ENCODE results near the gene SFXN5.

SFXN5 gene

GRCh38 chr2:72929010-72929409 lies 142.5 kb downstream of the SFXN5 start:
- TF ChIP-seq, protein P1, sequence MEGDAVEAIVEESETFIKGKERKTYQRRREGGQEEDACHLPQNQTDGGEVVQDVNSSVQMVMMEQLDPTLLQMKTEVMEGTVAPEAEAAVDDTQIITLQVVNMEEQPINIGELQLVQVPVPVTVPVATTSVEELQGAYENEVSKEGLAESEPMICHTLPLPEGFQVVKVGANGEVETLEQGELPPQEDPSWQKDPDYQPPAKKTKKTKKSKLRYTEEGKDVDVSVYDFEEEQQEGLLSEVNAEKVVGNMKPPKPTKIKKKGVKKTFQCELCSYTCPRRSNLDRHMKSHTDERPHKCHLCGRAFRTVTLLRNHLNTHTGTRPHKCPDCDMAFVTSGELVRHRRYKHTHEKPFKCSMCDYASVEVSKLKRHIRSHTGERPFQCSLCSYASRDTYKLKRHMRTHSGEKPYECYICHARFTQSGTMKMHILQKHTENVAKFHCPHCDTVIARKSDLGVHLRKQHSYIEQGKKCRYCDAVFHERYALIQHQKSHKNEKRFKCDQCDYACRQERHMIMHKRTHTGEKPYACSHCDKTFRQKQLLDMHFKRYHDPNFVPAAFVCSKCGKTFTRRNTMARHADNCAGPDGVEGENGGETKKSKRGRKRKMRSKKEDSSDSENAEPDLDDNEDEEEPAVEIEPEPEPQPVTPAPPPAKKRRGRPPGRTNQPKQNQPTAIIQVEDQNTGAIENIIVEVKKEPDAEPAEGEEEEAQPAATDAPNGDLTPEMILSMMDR (IDR thresholded peaks at IDR 0.05; ENCODE audit: low read depth, low read length), result no peak
- DNase-seq (ENCODE audit: extremely low read depth, low read depth), result no peak

- TF ChIP-seq, protein P1 (IDR thresholded peaks at IDR 0.05; ENCODE audit: low read depth, low read length), result no peak
- no peak for DNase-seq (ENCODE audit: extremely low read depth, low read depth)
These were observed 143.6 kb downstream of the SFXN5 start for GRCh38 chr2:72927619-72928550.

GRCh38 chr2:72926811-72927465 lies 144.6 kb downstream of the SFXN5 start:
- TF ChIP-seq, protein P1 (IDR thresholded peaks at IDR 0.05; ENCODE audit: low read depth, low read length), result no peak
- DNase-seq (ENCODE audit: extremely low read depth, low read depth), result no peak

- no peak for DNase-seq (ENCODE audit: extremely low read depth, low read depth)
- TF ChIP-seq, protein P1 (IDR thresholded peaks at IDR 0.05; ENCODE audit: low read depth, low read length), result no peak
These were observed 145.1 kb downstream of the SFXN5 start for GRCh38 chr2:72926368-72926767.

DNA sequence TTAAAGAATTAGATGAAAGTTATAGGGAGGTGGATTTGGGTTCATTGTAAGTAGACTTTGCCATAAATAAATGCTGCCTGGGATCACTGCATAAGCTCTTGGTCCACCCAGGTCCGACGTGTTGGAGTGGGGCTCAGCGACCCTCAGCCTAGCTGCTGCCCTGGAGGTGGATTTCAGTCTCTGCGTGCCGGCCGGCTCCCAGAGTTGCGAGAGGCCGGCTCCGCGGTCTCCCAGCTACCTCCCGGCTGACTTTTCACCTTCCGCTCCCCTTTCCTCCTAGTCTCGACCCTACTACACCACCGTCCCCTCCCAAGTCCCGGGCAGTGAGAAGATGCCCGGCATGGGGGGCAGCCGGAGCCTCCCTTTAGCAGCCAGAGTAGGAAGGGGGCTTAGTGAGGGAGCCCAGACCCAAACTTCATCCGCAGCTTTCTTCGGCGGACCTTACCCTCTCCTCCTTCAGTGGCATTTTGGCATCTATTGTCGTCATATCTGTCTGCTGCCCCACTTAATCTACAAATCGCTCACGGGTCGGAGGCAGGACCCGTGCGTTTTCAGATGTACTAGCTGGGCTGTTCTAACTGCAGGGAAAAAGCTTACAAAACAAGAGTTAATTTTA lies 146.1 kb downstream of the SFXN5 start:
- TF ChIP-seq, protein P1 (IDR thresholded peaks at IDR 0.05; ENCODE audit: low read depth, low read length), result no peak
- DNase-seq (ENCODE audit: extremely low read depth, low read depth), result no peak

GRCh38 chr2:72924353-72925240 lies 146.9 kb downstream of the SFXN5 start:
- TF ChIP-seq, protein P1 (IDR thresholded peaks at IDR 0.05; ENCODE audit: low read depth, low read length), result no peak
- DNase-seq (ENCODE audit: extremely low read depth, low read depth), result no peak

Measured in AG09319 (cell line).